RWPE2 (cell line): Measurements from ENCODE around the gene RMND5B.

ENCODE experiments used
- ATAC-seq: fragments of 200-7000 bp; cut with Tn5 transposase; 3 replicates; pipeline ENCODE4 v1.9.1; 2021; ENCODE audit warnings: low read depth
- DNase-seq: peaks from one replicate; pipeline ENCODE4 v3.0.0-alpha.2; 2020; ENCODE audit warnings: low spot score
- H3K27ac ChIP-seq: fragments of 450-650 bp; 2 replicates; pipeline ENCODE4 v1.5.1; 2017; ENCODE audit warnings: mild to moderate bottlenecking; ENCODE audit not compliant: poor library complexity, severe bottlenecking
- H3K27me3 ChIP-seq: fragments of 250-450 bp; sonication (Bioruptor Pico); 2 replicates; pipeline ENCODE4 v1.5.1; 2021; ENCODE audit warnings: mild to moderate bottlenecking, moderate library complexity; ENCODE audit not compliant: insufficient read depth, poor library complexity, severe bottlenecking
- H3K36me3 ChIP-seq: fragments of 250-450 bp; sonication (Bioruptor Pico); 2 replicates; pipeline ENCODE4 v1.5.1; 2020; ENCODE audit warnings: low read depth, mild to moderate bottlenecking, moderate library complexity
- H3K4me1 ChIP-seq: fragments of 250-450 bp; sonication (Bioruptor Pico); 2 replicates; pipeline ENCODE4 v1.5.1; 2021; ENCODE audit warnings: mild to moderate bottlenecking, moderate library complexity; ENCODE audit not compliant: insufficient read depth, poor library complexity, severe bottlenecking
- H3K4me3 ChIP-seq: fragments of 250-450 bp; sonication (Bioruptor Pico); 2 replicates; pipeline ENCODE4 v1.5.1; 2021; ENCODE audit warnings: mild to moderate bottlenecking, moderate library complexity; ENCODE audit not compliant: severe bottlenecking
- H3K9me3 ChIP-seq: fragments of 250-450 bp; sonication (Bioruptor Pico); 2 replicates; pipeline ENCODE4 v1.5.1; 2021; ENCODE audit warnings: mild to moderate bottlenecking, moderate library complexity; ENCODE audit not compliant: severe bottlenecking
- TF ChIP-seq, protein P1 (sequence below): fragments of 450-650 bp; IDR thresholded peaks from one replicate; pipeline ENCODE4 v1.5.1; 2017; ENCODE audit warnings: mild to moderate bottlenecking, moderate library complexity; ENCODE audit not compliant: poor library complexity, severe bottlenecking

Gene RMND5B

DNA sequence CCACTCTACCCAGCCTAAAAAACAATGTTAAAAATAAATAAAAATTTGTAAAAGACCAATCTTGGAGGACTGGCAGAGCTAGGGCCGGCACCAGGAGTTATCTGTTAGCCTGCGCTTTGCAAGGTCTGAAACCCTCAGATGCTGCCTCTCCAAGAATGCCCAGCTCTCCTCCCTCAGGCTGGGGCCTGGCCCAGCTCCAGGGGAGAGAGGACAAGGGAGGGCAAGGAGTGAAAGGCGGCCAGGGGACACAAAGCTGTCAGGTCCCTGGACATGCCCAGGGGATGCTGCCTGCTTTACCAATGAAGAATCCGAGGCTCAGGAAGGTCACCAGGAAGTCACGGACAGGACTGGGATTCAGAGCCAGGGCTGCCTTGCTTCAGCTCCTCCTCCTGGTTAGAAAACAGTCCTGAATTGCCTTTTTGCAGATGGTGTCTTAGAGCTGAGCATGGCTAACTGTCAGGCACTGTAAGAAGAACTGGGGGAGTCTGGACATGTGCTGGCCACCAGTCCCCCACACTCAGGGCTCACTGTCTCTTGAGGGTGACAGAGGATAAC, 23.0 kb upstream of the RMND5B start:
- DNase-seq (no peak), ATAC-seq (no peak)
- Histone ChIP-seq H3K27ac (no peak overlapping the region), H3K4me1 (peaks cover 26% of the 10 kb centered on the region), H3K4me3 (no peak overlapping the region), H3K27me3 (no peaks in the 10 kb centered on the region), H3K9me3 (no peaks in the 10 kb centered on the region), H3K36me3 (no peaks in the 10 kb centered on the region)
- TF ChIP-seq, protein P1, sequence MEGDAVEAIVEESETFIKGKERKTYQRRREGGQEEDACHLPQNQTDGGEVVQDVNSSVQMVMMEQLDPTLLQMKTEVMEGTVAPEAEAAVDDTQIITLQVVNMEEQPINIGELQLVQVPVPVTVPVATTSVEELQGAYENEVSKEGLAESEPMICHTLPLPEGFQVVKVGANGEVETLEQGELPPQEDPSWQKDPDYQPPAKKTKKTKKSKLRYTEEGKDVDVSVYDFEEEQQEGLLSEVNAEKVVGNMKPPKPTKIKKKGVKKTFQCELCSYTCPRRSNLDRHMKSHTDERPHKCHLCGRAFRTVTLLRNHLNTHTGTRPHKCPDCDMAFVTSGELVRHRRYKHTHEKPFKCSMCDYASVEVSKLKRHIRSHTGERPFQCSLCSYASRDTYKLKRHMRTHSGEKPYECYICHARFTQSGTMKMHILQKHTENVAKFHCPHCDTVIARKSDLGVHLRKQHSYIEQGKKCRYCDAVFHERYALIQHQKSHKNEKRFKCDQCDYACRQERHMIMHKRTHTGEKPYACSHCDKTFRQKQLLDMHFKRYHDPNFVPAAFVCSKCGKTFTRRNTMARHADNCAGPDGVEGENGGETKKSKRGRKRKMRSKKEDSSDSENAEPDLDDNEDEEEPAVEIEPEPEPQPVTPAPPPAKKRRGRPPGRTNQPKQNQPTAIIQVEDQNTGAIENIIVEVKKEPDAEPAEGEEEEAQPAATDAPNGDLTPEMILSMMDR: no peak

DNA sequence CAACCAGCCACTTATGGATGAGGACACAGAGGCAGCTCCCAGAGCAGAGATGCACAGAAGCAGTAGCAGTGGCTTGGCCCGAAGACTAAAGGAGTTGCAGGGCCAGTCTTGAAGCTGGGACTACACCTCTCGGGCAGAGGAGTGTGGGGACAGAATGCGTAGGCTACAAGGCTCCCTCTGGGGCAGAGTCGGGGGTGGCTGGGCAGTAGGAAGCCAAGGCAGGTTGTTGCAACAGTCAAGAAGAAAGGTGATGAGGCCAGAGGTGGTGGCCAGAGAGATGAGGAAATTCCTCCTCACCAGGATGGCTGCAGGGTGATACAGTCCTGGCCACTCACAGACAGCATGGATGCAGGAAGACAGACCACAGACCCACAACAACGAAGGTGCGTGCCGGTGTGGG, 22.4 kb upstream of the RMND5B start:
- no peak for DNase-seq
- peaks cover 26% of the 10 kb centered on the region for H3K4me1 ChIP-seq
- no peaks in the 10 kb centered on the region for H3K27me3 ChIP-seq
- peak overlapping the region; percentile 11 for H3K27ac ChIP-seq
- TF ChIP-seq, protein P1: no peak
- H3K4me3 ChIP-seq: no peak overlapping the region
- no peaks in the 10 kb centered on the region for H3K36me3 ChIP-seq
- no peak for ATAC-seq
- no peaks in the 10 kb centered on the region for H3K9me3 ChIP-seq

- Histone ChIP-seq H3K9me3 (no peaks in the 10 kb centered on the region), H3K4me1 (peaks cover 26% of the 10 kb centered on the region), H3K27me3 (no peaks in the 10 kb centered on the region), H3K27ac (peak overlapping the region; percentile 11), H3K36me3 (no peaks in the 10 kb centered on the region), H3K4me3 (no peak overlapping the region)
- ATAC-seq (peak; percentile 16; the same call in 1 of the 3 replicates), DNase-seq (no peak)
- TF ChIP-seq, protein P1: no peak
Measured at GRCh38 chr5:178108966-178109365, 21.8 kb upstream of the RMND5B start.

GRCh38 chr5:178110511-178110910, 20.3 kb upstream of the RMND5B start:
- Histone ChIP-seq H3K36me3 (no peaks in the 10 kb centered on the region), H3K4me1 (peaks cover 26% of the 10 kb centered on the region), H3K27ac (no peak overlapping the region), H3K4me3 (no peak overlapping the region), H3K27me3 (no peaks in the 10 kb centered on the region), H3K9me3 (no peaks in the 10 kb centered on the region)
- ATAC-seq: no peak
- TF ChIP-seq, protein P1: no peak
- no peak for DNase-seq

DNA sequence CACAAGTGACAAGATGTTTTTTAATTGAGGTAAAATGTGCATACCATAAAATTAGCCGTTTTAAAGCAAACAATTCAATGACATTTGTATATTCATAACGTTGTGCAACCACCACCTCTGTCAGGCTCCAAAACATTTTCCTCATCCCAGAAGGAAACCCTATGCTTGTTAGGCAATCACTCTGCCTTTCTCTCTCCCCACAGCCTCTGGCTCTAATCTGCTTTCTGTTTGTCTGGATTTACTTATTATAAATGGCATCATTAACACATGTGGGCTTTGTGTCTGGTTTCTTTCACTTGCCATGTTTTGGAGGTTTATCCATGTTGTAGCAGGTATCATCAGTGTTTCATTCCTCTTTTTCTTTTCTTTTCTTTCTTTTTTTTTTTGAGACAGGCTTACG, 18.9 kb upstream of the RMND5B start:
- ATAC-seq: no peak
- Histone ChIP-seq H3K27ac (no peak overlapping the region), H3K9me3 (no peaks in the 10 kb centered on the region), H3K4me1 (peaks cover 21% of the 10 kb centered on the region), H3K27me3 (no peaks in the 10 kb centered on the region), H3K36me3 (no peaks in the 10 kb centered on the region), H3K4me3 (no peak overlapping the region)
- TF ChIP-seq, protein P1: no peak
- no peak for DNase-seq
